HepG2 (cell line): Measurements from ENCODE around the gene MRPS35. TPM values are rescaled to one million over a fixed set of nuclear protein-coding genes. Genes with fewer than 3 reads are reported as not detected.

ENCODE experiments used
- FOSL1 ChIP-seq: sonication (generic); formaldehyde crosslinking; IDR thresholded peaks from 2 replicates; pipeline ENCODE4 v1.9.0; 2021; ENCODE audit warnings: missing genetic modification reagents, borderline replicate concordance
- KDM2A ChIP-seq: sonication (generic); formaldehyde crosslinking; IDR thresholded peaks from 2 replicates; pipeline ENCODE4 v1.4.0; 2020; ENCODE audit warnings: low read depth, missing genetic modification reagents, borderline replicate concordance
- KLF16 ChIP-seq, 2 experiments: sonication (generic) in 1 of 2; formaldehyde crosslinking in 1 of 2; IDR thresholded peaks; 2 replicates each; pipeline versions ENCODE4 v1.6.1 to v1.8.0; 2016 to 2023; ENCODE audit warnings: missing genetic modification reagents in 2 of 2, missing compliant biosample characterization in 1 of 2
- NCOR1 ChIP-seq: fragments of 200-600 bp; sonication (generic); IDR thresholded peaks from 2 replicates; pipeline ENCODE4 v1.7.0; 2017; ENCODE audit warnings: antibody characterized with exemption, low read length, borderline replicate concordance
- NFIC ChIP-seq: IDR thresholded peaks from 2 replicates; pipeline ENCODE4 v1.6.1; 2012; ENCODE audit warnings: mild to moderate bottlenecking, low read length, inconsistent platforms
- RNF2 ChIP-seq: fragments of 450-650 bp; conservative IDR thresholded peaks from 2 replicates; pipeline ENCODE4 v1.6.1; 2016; ENCODE audit warnings: low read depth
- SIN3A ChIP-seq: IDR thresholded peaks from 2 replicates; pipeline ENCODE4 v1.6.1; 2011; ENCODE audit warnings: low read depth, mild to moderate bottlenecking, control low read depth, low read length, borderline replicate concordance
- SRSF1 ChIP-seq: fragments of 200-400 bp; formaldehyde crosslinking; optimal IDR thresholded peaks from 2 replicates; pipeline ENCODE3; 2017; ENCODE audit warnings: mild to moderate bottlenecking, low read depth, low read length, moderate library complexity
- TCF7 ChIP-seq: sonication (generic); IDR thresholded peaks from 2 replicates; pipeline ENCODE4 v1.6.1; 2016; ENCODE audit warnings: antibody characterized with exemption, low read depth
- ZFX ChIP-seq: sonication (generic); formaldehyde crosslinking; IDR thresholded peaks from 2 replicates; pipeline ENCODE4 v1.4.0; 2020; ENCODE audit warnings: mild to moderate bottlenecking, low read depth, missing genetic modification reagents, moderate library complexity
- ZNF329 ChIP-seq: sonication (generic); formaldehyde crosslinking; IDR thresholded peaks from 2 replicates; pipeline ENCODE4 v1.9.0; 2021; ENCODE audit warnings: low read depth, mild to moderate bottlenecking, missing genetic modification reagents
- ZNF563 ChIP-seq: sonication (generic); formaldehyde crosslinking; IDR thresholded peaks from 2 replicates; pipeline ENCODE4 v1.8.0; 2022; ENCODE audit warnings: mild to moderate bottlenecking, moderate library complexity, missing genetic modification reagents
- ZNF614 ChIP-seq: IDR thresholded peaks from 2 replicates; pipeline ENCODE4 v1.6.1; 2018; ENCODE audit warnings: missing biosample characterization, missing genetic modification reagents, inconsistent platforms, borderline replicate concordance
- ZNF7 ChIP-seq: IDR thresholded peaks from 2 replicates; pipeline ENCODE4 v1.6.1; 2016; ENCODE audit warnings: missing biosample characterization, missing genetic modification reagents
- ZNF724P ChIP-seq: sonication (generic); formaldehyde crosslinking; IDR thresholded peaks from 2 replicates; pipeline ENCODE4 v1.8.0; 2022; ENCODE audit warnings: missing genetic modification reagents, borderline replicate concordance
- ZNF788 ChIP-seq: sonication (generic); formaldehyde crosslinking; IDR thresholded peaks from 2 replicates; pipeline ENCODE4 v1.5.0; 2020; ENCODE audit warnings: mild to moderate bottlenecking, missing genetic modification reagents, borderline replicate concordance
- ZSCAN22 ChIP-seq: sonication (generic); formaldehyde crosslinking; IDR thresholded peaks from 2 replicates; pipeline ENCODE4 v1.4.0; 2020; ENCODE audit warnings: mild to moderate bottlenecking, missing genetic modification reagents
- polyA plus RNA-seq, 8 experiments: library from polyadenylated mRNA; depleted of rRNA in 3 of 8; stranded (reverse) in 7 of 8; unstranded in 1 of 8; fragments of >200 nt; fragmentation: Illumina TruSeq in 4 of 8; extraction: Trizol in 4 of 8; gene quantifications; 2 replicates each; pipeline versions ENCODE4 v1.2.1 to v1.2.3, GENCODE V29; 2011 to 2016; ENCODE audit warnings: low read depth in 4 of 8, missing spikeins in 1 of 8, mixed read lengths in 1 of 8; ENCODE audit not compliant: insufficient read depth in 1 of 8
- total RNA-seq, 5 experiments: library from RNA; depleted of rRNA; stranded (reverse); fragments of >200 nt; fragmentation: Illumina TruSeq; extraction: Trizol; gene quantifications; 2 replicates each; pipeline ENCODE4 v1.2.3, GENCODE V29; 2016; ENCODE audit warnings: low read depth in 1 of 5
- TF ChIP-seq, protein P1 (sequence below): sonication (generic); formaldehyde crosslinking; IDR thresholded peaks from 2 replicates; pipeline ENCODE4 v1.4.0; 2020; ENCODE audit warnings: mild to moderate bottlenecking, missing genetic modification reagents
- TF ChIP-seq, protein P2 (sequence below): sonication (generic); formaldehyde crosslinking; IDR thresholded peaks from 2 replicates; pipeline ENCODE4 v1.4.0; 2020; ENCODE audit warnings: missing genetic modification reagents
- TF ChIP-seq, protein P3 (sequence below): sonication (generic); formaldehyde crosslinking; IDR thresholded peaks from 2 replicates; pipeline ENCODE4 v1.5.0; 2020; ENCODE audit warnings: missing genetic modification reagents
- TF ChIP-seq, protein P4 (sequence below): sonication (generic); formaldehyde crosslinking; IDR thresholded peaks from 2 replicates; pipeline ENCODE4 v1.5.0; 2020; ENCODE audit warnings: missing genetic modification reagents
- TF ChIP-seq, protein P5 (sequence below): sonication (generic); formaldehyde crosslinking; IDR thresholded peaks from 2 replicates; pipeline ENCODE4 v1.5.0; 2020; ENCODE audit warnings: mild to moderate bottlenecking, low read depth, missing genetic modification reagents, borderline replicate concordance

MRPS35 gene
- total and polyA plus RNA-seq, 2 of the 13 experiments (the other 11 are each of a cell fraction or from before 2014, with no cell fraction given): 63.4 to 104 TPM

DNA sequence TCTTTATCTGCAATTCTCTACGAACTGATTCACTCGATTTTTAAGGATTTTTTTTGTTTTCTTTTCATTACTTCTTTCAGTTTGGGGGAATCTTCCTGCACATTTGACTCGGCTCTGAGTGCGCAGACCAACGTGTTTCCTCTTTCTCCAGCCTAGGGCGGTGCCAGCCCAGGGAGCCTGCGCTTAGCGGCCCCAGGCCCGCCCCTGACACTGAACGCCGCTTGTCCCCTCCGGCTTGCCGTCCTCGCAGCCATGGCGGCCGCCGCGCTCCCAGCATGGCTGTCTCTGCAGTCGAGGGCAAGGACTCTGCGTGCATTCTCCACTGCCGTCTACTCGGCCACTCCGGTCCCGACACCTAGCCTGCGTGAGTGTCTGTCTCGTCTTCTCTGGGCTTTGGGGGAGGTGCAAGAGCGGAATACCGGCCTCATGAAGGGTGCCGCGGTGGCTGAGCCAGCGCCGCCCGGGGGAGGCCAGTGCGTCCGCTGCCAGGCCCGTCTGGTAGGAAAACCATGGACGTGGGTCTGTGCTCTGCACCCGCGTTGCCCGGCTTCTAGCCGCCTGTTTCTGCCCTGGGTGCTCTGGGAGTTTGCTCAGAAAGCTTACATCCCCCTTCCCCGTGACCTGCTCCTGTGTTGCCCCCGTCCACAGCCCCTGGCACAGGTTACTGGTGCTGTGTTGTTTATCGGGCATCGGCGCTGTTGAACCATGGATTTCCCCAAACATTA is at the start of gene MRPS35 (continued):
- TF ChIP-seq, protein P1, sequence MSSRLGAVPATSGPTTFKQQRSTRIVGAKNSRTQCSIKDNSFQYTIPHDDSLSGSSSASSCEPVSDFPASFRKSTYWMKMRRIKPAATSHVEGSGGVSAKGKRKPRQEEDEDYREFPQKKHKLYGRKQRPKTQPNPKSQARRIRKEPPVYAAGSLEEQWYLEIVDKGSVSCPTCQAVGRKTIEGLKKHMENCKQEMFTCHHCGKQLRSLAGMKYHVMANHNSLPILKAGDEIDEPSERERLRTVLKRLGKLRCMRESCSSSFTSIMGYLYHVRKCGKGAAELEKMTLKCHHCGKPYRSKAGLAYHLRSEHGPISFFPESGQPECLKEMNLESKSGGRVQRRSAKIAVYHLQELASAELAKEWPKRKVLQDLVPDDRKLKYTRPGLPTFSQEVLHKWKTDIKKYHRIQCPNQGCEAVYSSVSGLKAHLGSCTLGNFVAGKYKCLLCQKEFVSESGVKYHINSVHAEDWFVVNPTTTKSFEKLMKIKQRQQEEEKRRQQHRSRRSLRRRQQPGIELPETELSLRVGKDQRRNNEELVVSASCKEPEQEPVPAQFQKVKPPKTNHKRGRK (CRISPR knock-in tag): peak; percentile 34; the same call in 1 of the 2 replicates
- TF ChIP-seq ZNF563 (CRISPR knock-in tag) (0 out of 2 replicates have a peak, but pooled peaks have one; percentile 78), SIN3A (peak; percentile 61; the same call in 1 of the 2 replicates), SRSF1 (peak; percentile 60), KDM2A (CRISPR knock-in tag) (peak; percentile 96), RNF2 (peak; percentile 68), ZFX (CRISPR knock-in tag) (peak; percentile 99), ZNF7 (CRISPR knock-in tag) (no peak; the same call in 1 of the 2 replicates), ZSCAN22 (no peak), FOSL1 (CRISPR knock-in tag) (no peak), ZNF614 (no peak; the same call in 1 of the 2 replicates), KLF16 (CRISPR knock-in tag; IDR thresholded peaks at IDR 0.05) (peak; percentile 69 to 79; a peak in 2 of 4 replicates), NFIC (no peak), TCF7 (no peak), NCOR1 (no peak), ZNF329 (CRISPR knock-in tag) (peak; percentile 74), ZNF788 (CRISPR knock-in tag) (peak; percentile 79; the same call in 1 of the 2 replicates), ZNF724P (CRISPR knock-in tag) (no peak)
- TF ChIP-seq, protein P2, sequence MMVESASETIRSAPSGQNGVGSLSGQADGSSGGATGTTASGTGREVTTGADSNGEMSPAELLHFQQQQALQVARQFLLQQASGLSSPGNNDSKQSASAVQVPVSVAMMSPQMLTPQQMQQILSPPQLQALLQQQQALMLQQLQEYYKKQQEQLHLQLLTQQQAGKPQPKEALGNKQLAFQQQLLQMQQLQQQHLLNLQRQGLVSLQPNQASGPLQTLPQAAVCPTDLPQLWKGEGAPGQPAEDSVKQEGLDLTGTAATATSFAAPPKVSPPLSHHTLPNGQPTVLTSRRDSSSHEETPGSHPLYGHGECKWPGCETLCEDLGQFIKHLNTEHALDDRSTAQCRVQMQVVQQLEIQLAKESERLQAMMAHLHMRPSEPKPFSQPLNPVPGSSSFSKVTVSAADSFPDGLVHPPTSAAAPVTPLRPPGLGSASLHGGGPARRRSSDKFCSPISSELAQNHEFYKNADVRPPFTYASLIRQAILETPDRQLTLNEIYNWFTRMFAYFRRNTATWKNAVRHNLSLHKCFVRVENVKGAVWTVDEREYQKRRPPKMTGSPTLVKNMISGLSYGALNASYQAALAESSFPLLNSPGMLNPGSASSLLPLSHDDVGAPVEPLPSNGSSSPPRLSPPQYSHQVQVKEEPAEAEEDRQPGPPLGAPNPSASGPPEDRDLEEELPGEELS: peak; percentile 50; the same call in 1 of the 2 replicates
- TF ChIP-seq, protein P3, sequence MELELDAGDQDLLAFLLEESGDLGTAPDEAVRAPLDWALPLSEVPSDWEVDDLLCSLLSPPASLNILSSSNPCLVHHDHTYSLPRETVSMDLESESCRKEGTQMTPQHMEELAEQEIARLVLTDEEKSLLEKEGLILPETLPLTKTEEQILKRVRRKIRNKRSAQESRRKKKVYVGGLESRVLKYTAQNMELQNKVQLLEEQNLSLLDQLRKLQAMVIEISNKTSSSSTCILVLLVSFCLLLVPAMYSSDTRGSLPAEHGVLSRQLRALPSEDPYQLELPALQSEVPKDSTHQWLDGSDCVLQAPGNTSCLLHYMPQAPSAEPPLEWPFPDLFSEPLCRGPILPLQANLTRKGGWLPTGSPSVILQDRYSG: peak; percentile 74; the same call in 1 of the 2 replicates
- TF ChIP-seq, protein P4, sequence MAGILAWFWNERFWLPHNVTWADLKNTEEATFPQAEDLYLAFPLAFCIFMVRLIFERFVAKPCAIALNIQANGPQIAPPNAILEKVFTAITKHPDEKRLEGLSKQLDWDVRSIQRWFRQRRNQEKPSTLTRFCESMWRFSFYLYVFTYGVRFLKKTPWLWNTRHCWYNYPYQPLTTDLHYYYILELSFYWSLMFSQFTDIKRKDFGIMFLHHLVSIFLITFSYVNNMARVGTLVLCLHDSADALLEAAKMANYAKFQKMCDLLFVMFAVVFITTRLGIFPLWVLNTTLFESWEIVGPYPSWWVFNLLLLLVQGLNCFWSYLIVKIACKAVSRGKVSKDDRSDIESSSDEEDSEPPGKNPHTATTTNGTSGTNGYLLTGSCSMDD: 0 out of 2 replicates have a peak, but pooled peaks have one; percentile 54
- TF ChIP-seq, protein P5, sequence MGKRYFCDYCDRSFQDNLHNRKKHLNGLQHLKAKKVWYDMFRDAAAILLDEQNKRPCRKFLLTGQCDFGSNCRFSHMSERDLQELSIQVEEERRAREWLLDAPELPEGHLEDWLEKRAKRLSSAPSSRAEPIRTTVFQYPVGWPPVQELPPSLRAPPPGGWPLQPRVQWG (CRISPR knock-in tag): no peak
